CD4-positive, alpha-beta T cell treated with Interleukin-1 beta for 1 hour (primary cell): ENCODE measurements around the gene RNF115.
"Not testable (repeated sequence)": the region's sequence is repeated elsewhere in the genome, so short reads cannot be mapped to it uniquely, and the experiment has no call there.

Experiments used
- DNase-seq, 2 donors: peaks; one replicate each; pipeline ENCODE4 v3.0.0-alpha.2; 2020 to 2022

The RNF115 gene

GRCh38 chr1:145726193-145726592 is 97.7 kb downstream of the RNF115 start:
- not testable (repeated sequence) for DNase-seq

GRCh38 chr1:145720878-145721671 is 102.8 kb downstream of the RNF115 start:
- peak; percentile 63 to 73 for DNase-seq

- DNase-seq, result no peak
These were observed 103.4 kb downstream of the RNF115 start for GRCh38 chr1:145720556-145720877.

- DNase-seq, result peak in 1 of 2 donors; percentile 22
These were observed 104.4 kb downstream of the RNF115 start, which contains the start of gene CD160 for GRCh38 chr1:145719230-145720079. Gene CD160 (plus strand): TSS chr1:145719499. CDS start chr1:145728328, 8,829 bp downstream.

GRCh38 chr1:145718465-145718864 is 105.4 kb downstream of the RNF115 start:
- DNase-seq, result not testable (repeated sequence)

GRCh38 chr1:145717833-145718232 is 106.1 kb downstream of the RNF115 start:
- no peak for DNase-seq

- DNase-seq, result no peak
These were observed 107.1 kb downstream of the RNF115 start for GRCh38 chr1:145716641-145717345.

- DNase-seq, result no peak
These were observed 109.3 kb downstream of the RNF115 start for GRCh38 chr1:145714524-145715111.

GRCh38 chr1:145711213-145711651 is 112.7 kb downstream of the RNF115 start:
- no peak for DNase-seq

GRCh38 chr1:145710291-145711027 is 113.4 kb downstream of the RNF115 start:
- no peak for DNase-seq

- no peak for DNase-seq
These were observed 115.8 kb downstream of the RNF115 start for GRCh38 chr1:145708063-145708462.

- no peak for DNase-seq
These were observed 116.6 kb downstream of the RNF115 start, which contains the start of gene PDZK1 for GRCh38 chr1:145707183-145707867. Gene PDZK1 (minus strand): TSS chr1:145707368. CDS start chr1:145688021, 19,347 bp downstream.

GRCh38 chr1:145706086-145706664 is 117.7 kb downstream of the RNF115 start:
- no peak for DNase-seq

- no peak for DNase-seq
These were observed 118.3 kb downstream of the RNF115 start for GRCh38 chr1:145705622-145706021.

- DNase-seq, result no peak
These were observed 121.1 kb downstream of the RNF115 start for GRCh38 chr1:145702826-145703225.

GRCh38 chr1:145702052-145702451 is 121.8 kb downstream of the RNF115 start:
- no peak for DNase-seq

- DNase-seq, result no peak
These were observed 122.5 kb downstream of the RNF115 start for GRCh38 chr1:145701306-145701862.

GRCh38 chr1:145696630-145696960 is 127.3 kb downstream of the RNF115 start:
- DNase-seq, result no peak

- no peak for DNase-seq
These were observed 127.9 kb downstream of the RNF115 start for GRCh38 chr1:145695821-145696629.
